Stimulated activated CD4-positive, alpha-beta T cell treated with anti-CD3 and anti-CD28 coated beads, Interleukin-4, amount 100 ng/mL, for 24 hours (primary cell): ENCODE results near the gene SNRK.
"Not testable (repeated sequence)": the region's sequence is repeated elsewhere in the genome, so short reads cannot be mapped to it uniquely, and the experiment has no call there.

Experiments
- DNase-seq: peaks from one replicate; pipeline ENCODE4 v3.0.0-alpha.2; 2020

Gene SNRK

DNA sequence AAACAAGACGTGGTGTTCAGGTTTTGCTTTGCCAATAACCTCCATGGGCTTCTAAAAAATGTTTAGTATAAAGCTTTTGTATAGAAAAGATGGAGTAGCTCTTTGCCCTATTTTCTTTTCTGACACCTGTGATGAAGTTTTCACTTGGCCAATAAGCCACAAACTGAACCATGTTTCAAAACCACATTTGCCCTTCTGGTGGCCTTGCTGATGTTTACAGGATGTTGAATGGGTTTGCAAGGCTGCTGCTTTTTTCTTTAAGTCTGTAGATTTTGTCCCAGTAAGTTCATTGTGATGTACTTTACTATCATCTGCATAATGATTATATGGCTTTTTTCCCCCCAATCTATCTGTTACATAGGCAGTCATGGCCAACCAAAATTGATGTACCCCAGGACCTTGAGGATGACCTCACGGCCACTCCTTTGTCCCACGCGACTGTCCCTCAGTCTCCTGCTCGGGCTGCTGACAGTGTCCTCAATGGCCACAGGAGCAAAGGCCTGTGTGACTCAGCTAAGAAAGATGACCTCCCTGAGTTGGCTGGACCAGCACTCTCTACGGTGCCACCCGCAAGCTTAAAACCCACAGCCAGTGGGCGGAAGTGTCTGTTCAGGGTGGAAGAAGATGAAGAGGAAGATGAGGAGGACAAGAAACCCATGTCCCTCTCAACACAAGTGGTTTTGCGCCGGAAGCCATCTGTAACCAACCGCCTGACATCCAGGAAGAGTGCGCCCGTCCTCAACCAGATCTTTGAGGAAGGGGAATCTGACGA, 60.8 kb downstream of the SNRK start:
- DNase-seq, result no peak

DNA sequence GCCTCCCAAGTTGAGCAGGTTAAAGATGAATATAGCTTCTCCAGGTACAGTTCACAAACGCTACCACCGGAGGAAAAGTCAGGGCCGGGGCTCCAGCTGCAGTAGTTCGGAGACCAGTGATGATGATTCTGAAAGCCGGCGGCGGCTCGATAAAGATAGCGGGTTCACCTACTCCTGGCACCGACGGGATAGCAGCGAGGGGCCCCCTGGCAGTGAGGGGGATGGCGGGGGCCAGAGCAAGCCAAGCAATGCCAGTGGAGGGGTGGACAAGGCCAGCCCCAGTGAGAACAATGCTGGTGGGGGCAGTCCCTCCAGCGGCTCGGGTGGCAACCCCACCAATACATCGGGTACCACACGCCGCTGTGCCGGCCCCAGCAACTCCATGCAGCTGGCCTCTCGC, 61.4 kb downstream of the SNRK start:
- DNase-seq, result no peak

DNA sequence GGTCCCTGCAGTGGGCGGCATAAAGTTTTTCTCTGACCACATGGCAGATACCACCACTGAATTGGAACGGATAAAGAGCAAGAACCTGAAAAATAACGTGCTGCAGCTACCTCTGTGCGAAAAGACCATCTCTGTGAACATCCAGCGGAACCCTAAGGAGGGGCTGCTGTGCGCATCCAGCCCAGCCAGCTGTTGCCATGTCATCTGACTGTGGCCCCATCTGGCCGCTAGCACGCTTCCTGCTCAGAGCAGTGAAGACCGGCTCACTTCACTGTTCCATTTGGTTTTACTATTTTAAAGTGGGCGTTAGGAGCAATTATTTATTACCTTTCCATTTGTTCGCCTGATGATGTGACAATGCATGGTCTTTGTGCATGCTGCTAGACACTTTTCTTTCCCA, 62.0 kb downstream of the SNRK start:
- DNase-seq, result no peak

DNA sequence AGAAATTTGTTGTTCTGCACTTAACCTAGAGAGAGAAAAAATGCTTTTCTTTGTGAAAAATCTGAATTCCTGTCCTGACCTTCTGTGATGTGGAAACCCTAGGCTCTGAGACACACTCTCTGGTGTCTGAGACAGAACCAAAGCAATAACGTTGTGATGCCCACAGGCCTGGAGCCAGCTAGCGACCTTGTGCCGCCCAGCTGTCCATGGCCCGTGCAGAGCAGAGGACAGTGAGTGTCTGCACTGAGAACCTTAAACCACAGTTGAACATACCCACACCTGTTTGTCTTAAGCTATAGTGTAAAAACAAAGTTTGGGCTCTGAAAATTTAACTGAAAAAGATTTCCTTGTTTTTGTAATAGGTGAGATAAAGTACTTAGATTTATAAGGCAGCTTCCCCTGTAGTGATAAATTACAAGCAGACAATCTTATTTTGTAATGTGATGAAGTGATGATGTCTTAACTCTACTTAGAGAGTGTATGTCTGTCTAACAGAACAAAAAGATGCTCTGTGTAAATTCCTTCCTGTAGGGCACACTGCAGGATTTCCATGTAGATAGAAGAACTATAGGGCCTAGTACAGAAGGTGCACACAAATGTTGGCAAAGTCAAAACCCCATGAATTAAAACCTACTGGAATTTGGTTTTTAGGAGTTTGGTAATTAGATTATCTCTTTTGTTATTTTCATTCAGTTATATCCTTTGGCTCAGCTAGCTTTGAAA, 62.7 kb downstream of the SNRK start:
- no peak for DNase-seq

DNA sequence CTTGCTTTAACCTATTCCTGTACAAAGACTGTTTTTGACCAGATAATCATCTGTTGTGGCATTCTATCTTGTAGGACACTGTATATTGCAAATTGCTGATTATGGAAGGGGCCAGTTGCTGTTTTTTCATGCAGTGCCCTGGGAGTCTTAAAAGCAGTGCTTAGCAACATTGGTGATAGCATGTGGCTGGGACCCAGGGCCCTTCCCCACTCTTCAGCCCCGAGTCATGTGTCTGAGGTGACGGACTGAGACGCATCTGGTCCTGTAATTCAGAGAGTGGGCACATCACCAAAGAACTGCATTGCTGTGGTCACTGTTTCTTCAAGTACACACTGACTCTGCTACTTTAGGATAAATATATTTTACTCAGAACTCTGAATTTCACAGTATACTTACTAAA, 63.4 kb downstream of the SNRK start:
- DNase-seq, result no peak

DNA sequence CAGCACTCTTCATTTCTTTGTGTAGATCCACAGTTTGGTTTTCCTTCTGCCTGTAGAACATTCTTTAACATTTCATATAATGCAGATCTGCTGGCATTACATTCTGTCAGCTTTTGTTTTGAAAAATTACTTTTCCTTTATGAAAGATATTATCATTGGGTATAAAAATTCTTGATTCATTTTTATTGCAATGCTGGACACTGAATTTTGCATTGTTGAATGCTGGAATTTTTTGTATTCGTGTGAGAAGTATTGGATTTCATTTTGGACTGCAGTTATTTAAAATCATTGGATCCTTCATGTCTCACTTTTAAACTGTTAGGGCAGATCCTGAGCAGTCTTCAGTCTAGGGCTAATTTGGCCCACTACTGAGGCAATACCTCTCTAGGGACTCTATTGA, 67.1 kb downstream of the SNRK start:
- no peak for DNase-seq

DNA sequence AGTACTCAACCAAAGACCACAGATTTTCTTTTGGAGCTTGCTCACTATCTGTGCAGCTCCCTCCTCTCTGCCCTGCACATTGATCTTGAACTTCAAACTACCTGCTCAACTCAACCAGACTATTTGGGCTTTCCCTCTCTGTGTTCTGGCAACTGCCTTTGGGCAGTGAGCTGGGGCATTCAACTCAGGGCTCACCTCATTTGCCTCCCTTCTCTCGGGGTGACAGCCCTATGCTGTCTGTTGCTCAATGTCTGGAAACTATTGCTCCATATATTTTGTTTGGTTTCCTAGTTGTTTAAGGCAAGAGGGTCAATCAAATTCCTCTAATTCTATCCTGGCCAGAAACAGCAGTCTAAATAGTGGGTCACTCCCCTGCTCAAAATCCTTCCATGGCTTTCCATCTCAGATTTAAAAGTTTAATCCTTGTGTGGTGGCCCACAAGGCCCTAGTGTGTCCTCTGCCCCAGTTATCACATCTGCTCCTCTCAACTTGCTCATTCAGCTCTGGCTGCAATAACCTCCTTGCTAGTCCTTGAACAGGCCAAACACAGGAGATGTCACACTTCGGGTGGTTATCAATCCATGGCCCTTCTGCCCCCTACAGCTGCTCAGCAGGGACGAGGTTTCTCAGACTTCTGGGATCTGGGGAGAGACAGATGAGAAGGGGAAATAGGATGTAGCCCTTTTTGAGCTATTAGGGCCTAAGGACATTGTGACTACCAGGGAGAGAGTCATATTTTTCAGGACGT, 67.8 kb downstream of the SNRK start:
- no peak for DNase-seq

DNA sequence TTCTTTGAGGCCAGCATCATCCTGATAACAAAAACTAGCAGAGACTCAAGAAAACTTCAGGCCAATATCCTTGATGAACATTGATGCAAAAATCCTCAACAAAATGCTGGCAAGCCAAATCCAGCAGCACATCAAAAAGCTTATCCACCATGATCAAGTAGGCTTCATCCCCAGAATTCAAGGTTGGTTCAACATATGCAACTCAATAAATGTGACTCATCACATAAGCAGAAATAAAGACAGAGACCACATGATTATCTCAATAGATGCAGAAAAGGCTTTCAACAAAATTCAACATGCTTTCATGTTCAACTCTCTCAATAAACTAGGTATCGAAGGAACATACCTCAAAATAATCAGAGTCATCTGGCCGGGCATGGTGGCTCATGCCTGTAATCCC, 69.7 kb downstream of the SNRK start:
- DNase-seq, result not testable (repeated sequence)

DNA sequence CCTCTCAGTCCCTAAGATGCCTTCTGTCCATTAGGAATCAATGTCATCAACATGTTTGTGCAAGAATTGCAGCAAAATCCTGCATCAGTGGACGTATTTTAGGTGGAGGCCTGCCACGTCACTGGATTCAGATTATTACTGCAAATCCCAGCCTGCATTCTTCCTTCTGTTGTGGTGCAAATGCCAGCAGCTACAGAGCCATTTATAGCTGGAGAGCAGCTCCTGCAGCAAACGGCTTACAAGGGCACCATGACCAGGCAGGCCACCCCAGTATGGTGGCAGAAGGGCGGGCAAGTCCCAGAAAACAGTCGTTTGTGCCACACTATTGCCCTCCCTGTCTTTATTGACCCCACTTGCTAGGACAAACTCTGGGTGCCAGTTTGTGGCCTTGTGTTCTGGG, 74.7 kb downstream of the SNRK start:
- DNase-seq, result no peak

DNA sequence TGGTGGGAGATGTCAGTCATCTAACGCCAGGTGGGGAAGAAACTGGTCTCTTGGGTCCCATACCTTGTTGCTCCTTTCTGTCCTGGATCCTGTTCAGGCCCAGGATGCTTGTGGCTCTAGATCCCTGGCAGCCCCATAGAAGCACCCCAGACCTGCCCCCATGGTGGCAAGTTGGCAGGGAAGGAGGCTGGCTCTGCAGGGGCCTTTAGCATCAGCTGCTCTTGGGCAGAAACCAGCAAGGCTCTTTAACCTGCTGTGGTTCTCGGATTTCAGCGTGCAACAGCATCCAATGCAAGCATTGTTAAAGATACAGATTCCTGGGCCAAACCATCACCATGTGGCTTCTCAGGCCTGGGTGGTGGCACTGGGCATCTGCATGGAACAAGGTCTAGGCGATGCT, 75.8 kb downstream of the SNRK start:
- DNase-seq, result no peak

DNA sequence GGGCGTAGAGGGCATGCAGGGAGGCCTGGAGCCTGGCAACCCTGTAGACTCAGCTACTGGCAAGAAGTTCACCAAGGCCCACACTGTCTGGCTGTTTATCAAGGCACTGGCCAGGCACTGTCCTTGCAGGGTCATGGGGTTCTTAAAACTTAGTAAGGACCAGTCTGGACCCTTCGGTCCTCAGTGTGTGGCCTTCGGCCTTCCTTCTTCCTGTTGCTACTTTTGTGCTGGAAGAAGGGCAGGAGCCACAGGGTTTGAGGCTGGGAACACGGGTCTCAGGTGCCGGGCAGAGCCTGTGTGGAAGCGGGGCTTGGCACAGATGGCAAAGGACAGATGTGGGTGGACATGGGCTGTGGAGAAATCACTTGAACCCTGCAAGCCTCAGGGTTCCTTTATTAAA, 76.6 kb downstream of the SNRK start:
- DNase-seq, result no peak

DNA sequence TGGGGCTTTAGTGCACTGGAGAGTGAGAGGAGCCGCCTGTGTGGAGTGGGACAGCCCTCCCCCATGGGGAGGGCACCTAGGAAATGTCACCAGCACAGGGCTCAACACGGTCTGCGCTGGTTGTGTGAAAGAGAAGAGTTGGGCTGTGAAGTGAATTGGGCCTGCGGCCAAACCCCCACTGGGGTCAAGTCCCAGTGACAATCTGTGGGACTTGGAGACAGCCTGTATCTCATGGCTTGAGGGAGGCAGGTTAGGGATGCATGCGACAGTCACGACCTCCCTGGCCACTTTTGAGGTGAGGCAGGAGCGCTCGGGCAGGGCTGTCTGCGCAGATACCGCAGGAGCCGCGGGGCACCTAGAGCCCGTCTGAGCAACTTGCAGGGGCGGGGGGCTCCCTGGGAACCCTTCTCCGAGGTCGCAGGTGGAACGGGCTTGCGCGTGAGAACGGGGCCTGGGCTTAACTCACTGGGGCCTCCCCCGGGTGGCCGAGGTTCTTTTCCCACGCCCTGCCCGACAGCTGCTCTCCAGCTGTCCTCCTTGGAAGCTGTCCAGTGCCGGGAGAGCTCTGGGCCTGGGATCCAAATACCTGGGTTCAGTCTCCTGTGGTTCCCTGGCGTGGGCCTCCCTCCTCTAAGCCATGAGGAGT, 77.4 kb downstream of the SNRK start:
- no peak for DNase-seq

DNA sequence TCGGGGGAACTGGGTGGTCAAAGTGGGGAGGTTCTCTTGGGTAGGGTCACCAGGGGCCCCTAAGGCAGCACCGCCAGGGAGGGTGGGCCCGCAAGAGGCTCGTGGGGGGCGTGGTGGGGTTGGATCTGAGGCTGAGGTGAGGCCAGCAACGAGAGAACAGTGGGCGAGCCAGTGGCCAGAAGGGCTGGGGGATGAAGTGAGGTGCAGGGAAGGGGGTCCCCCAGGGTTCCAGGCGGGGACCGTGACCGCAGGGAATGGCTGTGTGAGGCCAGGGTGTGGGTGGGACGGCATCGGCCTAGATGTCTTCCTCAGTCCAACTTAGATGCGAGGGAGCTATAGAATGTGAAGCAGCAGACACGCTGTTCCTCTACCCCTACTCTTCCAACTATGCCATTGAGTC, 78.2 kb downstream of the SNRK start:
- no peak for DNase-seq

DNA sequence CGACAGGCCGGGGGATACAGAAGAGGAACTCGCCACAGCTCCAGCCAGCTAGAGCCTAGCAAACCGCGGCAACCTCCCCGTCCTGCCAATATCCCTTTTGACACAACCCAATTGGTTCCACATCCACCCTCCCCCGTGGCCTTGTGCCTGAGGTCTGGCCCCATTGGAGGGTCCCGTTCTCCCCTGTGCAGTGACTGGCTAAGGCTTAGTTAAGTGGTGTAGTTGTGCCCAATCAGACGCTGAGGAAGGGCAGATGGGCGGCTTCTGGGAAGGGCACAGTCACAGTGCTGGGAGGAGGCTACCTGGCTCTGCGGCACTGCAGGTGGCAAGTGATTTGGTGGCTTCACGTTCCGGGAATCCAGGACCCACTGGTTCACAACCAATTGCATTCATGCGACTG, 78.6 kb downstream of the SNRK start:
- DNase-seq, result no peak

DNA sequence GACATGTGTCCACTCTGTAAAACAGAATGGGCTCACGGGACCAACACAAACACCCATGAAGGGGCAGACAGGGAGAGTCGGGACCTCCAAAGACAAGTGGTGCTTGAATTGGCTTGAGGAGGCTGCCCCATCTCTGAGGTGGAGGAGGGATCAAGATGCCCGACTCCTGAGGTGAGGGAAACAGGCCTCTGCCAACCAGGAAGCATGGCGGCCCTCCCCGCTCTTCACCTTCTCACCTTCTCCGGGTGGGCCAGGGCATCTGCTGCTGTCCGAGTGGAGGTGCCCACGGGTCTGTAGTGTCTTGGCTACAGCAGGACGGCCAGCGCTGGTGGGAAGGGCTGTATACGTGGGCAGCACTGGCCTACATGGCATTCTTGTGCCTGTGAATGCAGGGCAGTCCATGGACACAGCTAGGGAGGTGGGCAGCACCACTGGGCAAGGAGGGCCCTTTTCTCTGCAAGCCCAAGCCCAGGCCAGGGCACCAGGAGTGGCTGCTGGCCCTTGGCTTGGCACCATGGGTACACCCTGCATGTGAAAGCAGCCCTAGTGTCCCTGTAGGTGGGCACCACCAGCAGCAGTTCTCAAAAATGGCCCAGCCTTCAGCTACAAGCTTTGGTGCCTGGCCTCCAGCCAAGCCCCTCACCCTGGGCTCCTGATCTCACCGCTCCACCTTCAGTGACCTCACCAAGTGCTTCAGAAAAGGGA, 79.4 kb downstream of the SNRK start:
- DNase-seq, result no peak

DNA sequence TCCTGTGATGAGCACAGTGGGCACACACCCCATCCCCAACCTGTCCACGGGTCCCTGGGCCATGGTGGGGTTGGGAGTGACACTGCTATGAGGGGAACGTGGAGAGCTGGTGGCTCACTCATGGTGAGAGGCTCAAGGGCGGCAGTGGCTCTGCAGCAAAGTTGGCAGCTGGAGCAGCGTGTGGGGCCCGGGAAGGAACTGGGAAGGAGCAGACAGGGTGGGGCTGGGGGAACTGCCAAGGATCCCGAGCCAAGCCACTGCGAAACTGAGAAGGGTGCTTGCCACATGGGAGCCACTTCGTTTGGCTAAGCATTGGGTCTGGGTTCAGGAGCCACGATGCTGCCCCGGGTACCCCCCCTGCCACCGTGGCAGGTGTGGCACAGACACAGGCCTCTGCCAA, 80.1 kb downstream of the SNRK start:
- no peak for DNase-seq

DNA sequence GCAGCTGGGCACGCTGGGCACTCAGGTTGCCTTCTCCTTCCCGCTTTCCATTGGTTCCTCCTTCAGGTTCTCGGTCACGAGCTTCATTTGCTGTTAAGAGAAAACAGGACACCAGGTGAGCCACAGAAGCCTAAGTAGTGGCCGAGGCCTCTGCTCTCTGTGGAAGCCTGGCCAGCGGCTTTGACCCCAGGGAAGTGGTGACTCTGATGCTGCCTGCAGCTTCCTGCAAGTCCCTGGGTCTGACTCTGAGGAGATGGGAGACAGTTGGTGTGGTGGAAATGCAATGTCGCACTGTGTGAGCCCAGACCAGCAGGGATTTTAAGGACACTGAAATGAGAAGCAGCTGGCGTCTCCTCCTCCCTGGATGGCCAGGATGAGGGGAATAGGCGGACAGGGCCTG, 80.5 kb downstream of the SNRK start:
- no peak for DNase-seq

DNA sequence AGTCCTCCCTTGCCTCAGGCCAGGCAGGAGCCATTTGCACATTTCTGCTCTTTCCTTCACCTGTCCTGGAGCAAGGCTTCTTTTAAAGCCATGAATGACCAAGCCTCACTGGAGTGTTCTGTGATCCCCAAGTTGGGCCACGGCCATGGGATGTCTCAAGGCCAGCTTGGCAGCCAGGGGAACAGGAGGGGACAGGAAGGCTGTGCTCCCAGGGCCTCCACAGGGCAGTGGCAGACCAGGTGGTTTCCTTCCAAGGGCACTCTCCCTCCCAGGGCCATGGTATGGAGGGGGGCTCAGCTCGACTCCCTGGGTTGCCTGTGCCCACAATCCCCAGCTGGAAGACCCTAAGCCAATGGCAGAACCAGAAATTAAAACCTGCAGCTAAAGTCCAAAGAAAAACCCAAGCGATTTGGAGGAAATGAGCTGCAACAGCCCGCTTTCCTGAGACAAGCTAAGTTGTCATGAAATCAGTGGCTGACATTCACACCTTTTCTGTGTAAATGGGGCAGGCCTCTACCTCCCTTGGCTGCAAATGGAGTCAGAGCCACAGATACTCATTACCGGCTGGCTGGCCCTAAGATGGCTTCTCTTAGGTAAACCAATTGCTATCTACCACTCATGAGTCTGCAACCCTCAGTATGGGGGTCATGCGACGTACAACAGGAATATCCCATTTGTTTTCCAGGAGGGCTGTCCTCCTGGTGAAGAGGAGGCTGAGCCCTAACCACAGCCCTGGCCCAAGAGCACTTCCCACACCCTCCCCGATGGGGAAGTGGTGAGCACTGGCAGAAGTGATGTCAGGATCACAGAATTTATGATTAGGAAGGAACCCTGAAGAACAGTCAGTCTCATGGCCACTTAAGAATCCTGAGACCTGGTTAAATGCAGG, 83.3 kb downstream of the SNRK start:
- DNase-seq, result no peak

DNA sequence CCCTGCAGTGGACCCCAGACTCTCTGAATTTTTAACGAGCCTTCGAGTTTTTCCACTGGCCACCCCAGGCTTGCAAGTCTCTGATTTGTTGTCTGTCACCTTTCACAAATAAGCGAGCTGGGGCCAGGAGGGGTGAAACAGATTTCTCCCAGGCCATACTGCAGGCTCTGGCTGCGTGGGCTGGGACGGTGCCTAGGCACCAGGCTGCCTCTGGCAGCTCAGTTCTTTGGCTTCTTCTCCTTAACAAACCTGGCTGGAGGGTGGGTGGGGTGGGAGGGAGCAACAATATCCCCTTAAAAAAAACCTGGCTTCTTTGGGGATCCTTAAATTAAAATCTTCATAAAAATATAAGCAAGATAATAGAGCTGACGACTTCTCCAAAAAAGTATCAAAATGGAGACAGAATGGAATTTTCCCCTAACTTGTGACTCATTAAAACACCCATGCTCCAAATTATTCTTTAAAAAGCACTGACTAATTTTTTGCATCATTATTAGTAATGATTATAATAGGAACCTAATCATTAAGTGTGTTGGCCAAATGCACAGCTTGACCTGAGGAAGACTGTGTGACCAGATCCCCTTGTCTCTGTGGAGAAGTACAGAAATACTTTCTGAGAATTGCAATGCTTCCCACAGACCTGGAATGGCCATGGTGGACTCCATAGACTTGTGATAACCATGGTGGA, 84.1 kb downstream of the SNRK start:
- DNase-seq, result no peak

DNA sequence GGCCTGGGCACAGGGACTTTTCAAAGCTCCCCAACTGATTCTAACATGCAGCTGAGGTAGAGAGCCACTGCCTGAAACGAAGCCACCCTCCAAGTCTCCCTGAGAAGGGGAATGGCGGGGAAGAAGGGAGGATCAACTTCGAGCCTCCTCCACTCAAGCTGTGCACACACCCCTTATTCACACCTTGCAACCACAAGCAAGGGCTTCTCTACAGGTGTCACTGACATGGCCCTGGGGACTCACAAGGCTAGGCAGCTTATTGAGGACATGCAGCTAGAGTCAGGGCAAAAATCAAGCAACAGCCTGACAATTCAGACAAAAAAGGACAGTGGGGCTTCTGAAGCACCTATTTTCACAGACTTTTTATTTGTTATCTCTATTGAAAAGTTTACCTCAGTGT, 85.2 kb downstream of the SNRK start:
- DNase-seq, result no peak
